Fibroblast of lung (primary cell): Measurements from ENCODE around the gene UGT1A10. TPM values are rescaled to one million over a fixed set of nuclear protein-coding genes. Genes with fewer than 3 reads are reported as not detected.

Source experiments
- DNase-seq, 2 donors: peaks; one replicate each; pipeline versions ENCODE4 v3.0.0 to v3.0.0-alpha.2; 2010; ENCODE audit warnings: low read depth in 2 of 2
- H2AFZ ChIP-seq: 2 replicates; pipeline ENCODE4 v1.5.1; 2012; ENCODE audit warnings: low read length, control low read depth, inconsistent platforms
- H3K27ac ChIP-seq: 2 replicates; pipeline ENCODE4 v1.5.1; 2011; ENCODE audit warnings: low read length, control low read depth; ENCODE audit not compliant: insufficient read depth
- H3K27me3 ChIP-seq: 2 replicates; pipeline ENCODE4 v1.5.1; 2011; ENCODE audit warnings: mild to moderate bottlenecking, low read length; ENCODE audit not compliant: control insufficient read depth, insufficient read depth
- H3K36me3 ChIP-seq: 2 replicates; pipeline ENCODE4 v1.5.1; 2011; ENCODE audit warnings: low read length; ENCODE audit not compliant: control insufficient read depth, insufficient read depth
- H3K4me1 ChIP-seq: 2 replicates; pipeline ENCODE4 v1.5.1; 2011; ENCODE audit warnings: low read length; ENCODE audit not compliant: control insufficient read depth, insufficient read depth; ENCODE audit errors: extremely low read depth
- H3K4me2 ChIP-seq: 2 replicates; pipeline ENCODE4 v1.5.1; 2011; ENCODE audit warnings: low read length, control low read depth; ENCODE audit not compliant: insufficient read depth; ENCODE audit errors: extremely low read depth
- H3K4me3 ChIP-seq, 4 experiments: fragments of 200-600 bp in 1 of 4; sonication (generic) in 1 of 4; replicated peaks in 1 of 4; 2 replicates each; pipeline ENCODE4 v1.5.1; 2011 to 2016; ENCODE audit warnings: low read length in 4 of 4, low read depth in 3 of 4, mild to moderate bottlenecking in 3 of 4, control low read depth in 2 of 4, inconsistent platforms in 1 of 4, mixed read lengths in 1 of 4; ENCODE audit not compliant: insufficient read depth in 1 of 4; ENCODE audit errors: control extremely low read depth in 1 of 4
- H3K79me2 ChIP-seq: 2 replicates; pipeline ENCODE4 v1.5.1; 2012; ENCODE audit warnings: mild to moderate bottlenecking, low read length, inconsistent platforms; ENCODE audit not compliant: control insufficient read depth, insufficient read depth
- H3K9ac ChIP-seq: 2 replicates; pipeline ENCODE4 v1.5.1; 2011; ENCODE audit warnings: mild to moderate bottlenecking, low read length, control low read depth; ENCODE audit not compliant: insufficient read depth
- H3K9me3 ChIP-seq: 2 replicates; pipeline ENCODE4 v1.5.1; 2012; ENCODE audit warnings: low read depth, low read length; ENCODE audit not compliant: control insufficient read depth, insufficient read depth
- H4K20me1 ChIP-seq: 2 replicates; pipeline ENCODE4 v1.5.1; 2011; ENCODE audit warnings: low read length; ENCODE audit not compliant: control insufficient read depth, insufficient read depth; ENCODE audit errors: extremely low read depth
- CTCF ChIP-seq, 2 donors: IDR thresholded peaks in 1 of 2; conservative IDR thresholded peaks in 1 of 2; 1 replicate in 1 of 2; 2 replicates in 1 of 2; pipeline ENCODE4 v1.5.1; 2011 to 2012; ENCODE audit warnings: low read length in 2 of 2, control low read depth in 1 of 2, inconsistent platforms in 1 of 2, low read depth in 1 of 2, mild to moderate bottlenecking in 1 of 2
- EZH2 ChIP-seq: IDR thresholded peaks from 2 replicates; pipeline ENCODE4 v1.5.1; 2012; ENCODE audit warnings: low read length, control low read depth, mild to moderate bottlenecking; ENCODE audit errors: missing control alignments
- polyA plus RNA-seq, 2 donors: library from polyadenylated mRNA; depleted of rRNA in 1 of 2; stranded (reverse) in 1 of 2; unstranded in 1 of 2; fragments of >200 nt; gene quantifications; 2 replicates each; pipeline ENCODE4 v1.2.1, GENCODE V29; 2011 to 2012; ENCODE audit warnings: missing spikeins in 1 of 2
- total RNA-seq: library from RNA; depleted of rRNA; stranded (reverse); fragments of >200 nt; gene quantifications from 2 replicates; pipeline ENCODE4 v1.2.1, GENCODE V29; 2014

Gene UGT1A10
- total and polyA plus RNA-seq, 2 donors (not counting 1 experiment from before 2014, with no cell fraction given), result not detected

GRCh38 chr2:233689031-233689430 lies 52.8 kb downstream of the UGT1A10 start:
- Histone ChIP-seq H3K27ac (no peak overlapping the region), H3K4me1 (no peaks in the 10 kb centered on the region), H3K4me3 (no peak overlapping the region), H3K27me3 (no peaks in the 10 kb centered on the region), H2AFZ (no peak overlapping the region), H3K4me2 (no peak overlapping the region), H3K9ac (no peak overlapping the region), H3K36me3 (no peaks in the 10 kb centered on the region), H3K79me2 (no peaks in the 10 kb centered on the region), H4K20me1 (no peaks in the 10 kb centered on the region), H3K9me3 (no peaks in the 10 kb centered on the region)
- TF ChIP-seq EZH2 (no peak), CTCF (conservative IDR thresholded peaks at IDR 0.05 in 1 of 2, IDR thresholded peaks at IDR 0.05 in 1 of 2; ENCODE audit: low read depth in 1 of 2, low read length in 2 of 2) (no peak)
- no peak for DNase-seq

GRCh38 chr2:233689501-233689900 lies 53.3 kb downstream of the UGT1A10 start:
- H3K36me3 ChIP-seq, result no peaks in the 10 kb centered on the region
- no peak overlapping the region for H3K4me3 ChIP-seq
- no peaks in the 10 kb centered on the region for H3K9me3 ChIP-seq
- no peak for DNase-seq
- no peaks in the 10 kb centered on the region for H3K27me3 ChIP-seq
- H4K20me1 ChIP-seq, result no peaks in the 10 kb centered on the region
- no peak for TF ChIP-seq EZH2
- TF ChIP-seq CTCF (conservative IDR thresholded peaks at IDR 0.05 in 1 of 2, IDR thresholded peaks at IDR 0.05 in 1 of 2; ENCODE audit: low read depth in 1 of 2, low read length in 2 of 2), result no peak
- no peak overlapping the region for H3K27ac ChIP-seq
- no peak overlapping the region for H3K9ac ChIP-seq
- H3K79me2 ChIP-seq, result no peaks in the 10 kb centered on the region
- H3K4me2 ChIP-seq, result no peak overlapping the region
- H3K4me1 ChIP-seq, result no peaks in the 10 kb centered on the region
- H2AFZ ChIP-seq, result no peak overlapping the region

GRCh38 chr2:233690444-233690843 lies 54.2 kb downstream of the UGT1A10 start:
- H2AFZ ChIP-seq, result no peak overlapping the region
- H3K4me3 ChIP-seq, result no peak overlapping the region
- no peak for TF ChIP-seq CTCF (conservative IDR thresholded peaks at IDR 0.05 in 1 of 2, IDR thresholded peaks at IDR 0.05 in 1 of 2; ENCODE audit: low read depth in 1 of 2, low read length in 2 of 2)
- TF ChIP-seq EZH2, result no peak
- no peaks in the 10 kb centered on the region for H4K20me1 ChIP-seq
- no peak overlapping the region for H3K9ac ChIP-seq
- no peak overlapping the region for H3K27ac ChIP-seq
- no peaks in the 10 kb centered on the region for H3K27me3 ChIP-seq
- no peaks in the 10 kb centered on the region for H3K9me3 ChIP-seq
- H3K36me3 ChIP-seq, result no peaks in the 10 kb centered on the region
- no peak overlapping the region for H3K4me2 ChIP-seq
- no peaks in the 10 kb centered on the region for H3K4me1 ChIP-seq
- no peaks in the 10 kb centered on the region for H3K79me2 ChIP-seq
- peak in 1 of 2 donors; percentile 30 for DNase-seq
